SHP77 (cell line): ENCODE data around the gene PHACTR1.

Source experiments
- DNase-seq, 2 experiments: peaks; one replicate each; lab custom pipeline; 2025; lab: John Stamatoyannopoulos, UW

The PHACTR1 gene

GRCh38 chr6:13191461-13191860 is 474.9 kb downstream of the PHACTR1 start:
- DNase-seq: no peak

DNA sequence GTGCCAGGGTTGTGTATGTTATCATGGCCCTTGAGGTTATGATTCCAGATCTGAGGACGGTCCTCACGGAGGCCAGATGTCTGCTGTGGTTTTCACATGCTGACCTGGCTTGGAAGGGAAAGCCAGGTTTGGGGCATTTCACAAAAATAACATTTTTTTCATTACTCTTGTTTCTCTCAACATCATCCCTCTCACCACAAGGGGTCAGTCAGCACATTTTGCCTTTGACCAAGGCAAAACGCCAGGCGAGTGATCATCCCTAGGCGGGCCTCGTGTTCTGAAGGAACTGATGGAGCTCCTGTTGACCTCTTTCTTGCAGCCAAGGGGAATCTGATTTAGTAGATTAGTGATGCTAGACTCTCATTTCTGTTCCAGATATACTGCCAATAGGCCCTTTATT is 478.3 kb downstream of the PHACTR1 start:
- DNase-seq: peak in 1 of 2 experiments; percentile 17

GRCh38 chr6:13195803-13196202 is 479.2 kb downstream of the PHACTR1 start:
- DNase-seq: no peak

- no peak for DNase-seq
These were observed 481.6 kb downstream of the PHACTR1 start for GRCh38 chr6:13198168-13198567.

- no peak for DNase-seq
These were observed 484.8 kb downstream of the PHACTR1 start for GRCh38 chr6:13201336-13201735.

DNA sequence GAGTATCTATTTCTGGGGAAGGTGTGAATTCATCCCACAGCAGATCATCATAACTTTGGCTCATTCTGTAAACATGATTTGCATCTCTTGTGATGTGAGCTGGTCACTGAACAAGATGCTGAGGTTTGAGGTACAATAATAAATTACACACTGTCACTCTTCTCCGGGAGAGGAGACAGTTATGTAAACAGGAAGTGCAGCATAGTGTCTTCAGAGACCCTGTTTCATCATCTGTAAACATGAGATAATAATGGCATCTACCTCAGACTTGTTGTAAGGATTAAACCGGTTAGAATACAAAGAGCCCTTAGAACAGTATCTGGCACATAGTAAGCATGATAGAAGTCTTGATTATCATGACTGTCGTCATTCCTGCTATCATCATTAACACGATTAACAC is 486.6 kb downstream of the PHACTR1 start:
- no peak for DNase-seq

DNA sequence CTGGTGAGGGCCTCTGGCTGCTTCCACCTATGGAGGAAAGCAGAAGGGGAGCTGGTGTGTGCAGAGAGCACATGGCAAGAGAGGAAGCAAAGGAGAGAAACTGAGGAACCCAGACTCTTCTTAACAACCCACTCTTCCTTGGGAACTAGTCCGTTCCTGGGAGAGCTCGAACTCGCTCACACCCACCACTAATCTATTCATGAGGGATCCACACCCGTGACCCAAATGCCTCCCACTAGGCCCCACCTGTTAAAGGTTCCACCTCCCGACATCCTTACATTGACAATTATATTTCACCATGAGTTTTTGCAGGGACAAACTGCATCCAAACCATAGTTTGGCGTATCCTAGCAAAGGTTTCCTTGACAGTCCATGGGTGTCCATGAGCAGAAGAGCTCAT is 488.5 kb downstream of the PHACTR1 start:
- no peak for DNase-seq

GRCh38 chr6:13212096-13212495 is 495.5 kb downstream of the PHACTR1 start:
- no peak for DNase-seq

- no peak for DNase-seq
These were observed 496.0 kb downstream of the PHACTR1 start for GRCh38 chr6:13212538-13212937.

DNA sequence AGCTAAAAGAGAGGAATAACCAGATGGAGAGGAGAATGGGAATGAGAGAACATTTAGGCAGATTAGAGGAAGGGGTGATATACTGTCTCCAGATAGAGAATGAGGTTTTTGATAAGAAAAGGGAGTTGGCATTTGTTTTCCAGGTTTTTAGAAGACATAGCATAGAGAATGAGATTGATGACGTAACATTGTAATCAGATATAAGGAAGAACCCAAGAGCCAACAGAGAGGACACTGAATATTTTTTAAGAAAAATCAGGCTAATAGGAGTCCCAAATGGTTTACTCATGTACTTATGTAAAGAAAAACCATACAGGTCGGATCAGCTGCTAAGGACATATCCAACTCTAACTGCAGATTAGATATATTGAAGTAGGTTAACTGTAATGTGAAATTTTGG is 498.8 kb downstream of the PHACTR1 start:
- DNase-seq: no peak

DNA sequence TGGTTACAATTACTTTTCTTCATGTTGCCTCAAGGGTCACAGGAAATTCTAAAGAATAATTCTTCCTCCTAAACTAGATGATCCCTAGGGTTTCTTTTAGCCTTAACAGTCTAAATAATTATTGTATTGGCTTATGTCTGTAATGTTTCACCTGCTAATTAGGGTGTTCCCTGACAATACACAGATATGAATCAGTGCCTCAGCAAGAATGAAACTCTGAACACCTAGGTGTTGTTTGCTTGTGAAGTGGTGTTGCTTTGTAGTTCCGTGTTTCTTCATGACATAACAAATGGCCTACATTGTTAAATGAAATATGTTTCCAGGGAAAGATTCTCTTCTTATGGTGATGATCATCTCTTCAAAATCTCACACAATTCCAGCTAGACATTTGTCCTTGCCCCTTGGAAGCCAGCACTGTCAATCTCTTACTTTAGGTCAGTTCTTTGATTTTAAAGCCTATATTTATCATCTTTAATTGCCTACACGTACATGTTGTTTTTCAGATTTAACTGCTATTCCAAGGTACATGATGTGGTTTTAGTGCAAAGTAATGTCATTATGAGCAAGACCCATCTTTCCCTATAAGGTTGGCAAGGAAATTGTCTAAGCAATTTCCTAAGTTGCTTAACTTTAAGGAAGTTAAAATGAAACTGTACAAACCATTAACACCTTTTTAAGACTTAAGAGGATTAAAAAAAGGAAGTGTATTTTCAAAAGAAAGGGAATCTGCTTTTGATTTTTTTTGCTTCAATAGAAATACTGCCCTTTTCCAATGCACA is 499.9 kb downstream of the PHACTR1 start:
- no peak for DNase-seq

DNA sequence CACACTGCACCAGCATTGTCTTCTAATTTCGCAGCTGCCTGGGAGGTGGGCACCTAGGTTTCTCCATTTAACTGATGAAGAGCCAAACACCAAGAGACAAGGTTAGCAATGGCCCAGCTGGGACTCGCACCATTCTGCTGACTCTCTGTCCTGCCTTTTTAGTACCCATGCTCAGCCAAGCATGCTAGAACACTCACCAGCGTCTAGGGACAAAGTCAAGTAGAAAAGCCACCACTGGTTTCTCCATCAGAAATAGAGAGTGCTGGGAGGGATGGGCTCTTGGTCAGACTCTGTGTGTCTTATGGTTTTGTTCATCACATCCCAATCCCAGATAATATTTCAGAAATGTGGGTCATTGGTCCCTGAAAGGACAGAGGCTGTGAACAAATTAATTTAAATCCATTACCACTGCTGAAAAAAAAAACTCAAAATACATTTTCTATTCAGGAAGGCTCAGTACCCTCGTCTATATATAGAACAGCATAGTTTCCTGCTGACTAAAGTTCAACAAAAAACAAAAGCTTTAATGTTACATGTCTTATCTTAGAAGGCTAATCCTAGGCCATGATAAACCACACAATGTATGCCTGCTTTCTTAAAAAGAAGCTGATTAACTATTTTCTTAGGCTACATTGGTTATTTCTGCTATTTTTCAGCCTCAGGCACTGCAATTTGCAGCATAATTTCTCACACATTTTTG is 500.8 kb downstream of the PHACTR1 start:
- no peak for DNase-seq

- DNase-seq: no peak
These were observed 503.7 kb downstream of the PHACTR1 start for GRCh38 chr6:13220266-13220665.

GRCh38 chr6:13222048-13222447 is 505.5 kb downstream of the PHACTR1 start:
- DNase-seq: no peak

DNA sequence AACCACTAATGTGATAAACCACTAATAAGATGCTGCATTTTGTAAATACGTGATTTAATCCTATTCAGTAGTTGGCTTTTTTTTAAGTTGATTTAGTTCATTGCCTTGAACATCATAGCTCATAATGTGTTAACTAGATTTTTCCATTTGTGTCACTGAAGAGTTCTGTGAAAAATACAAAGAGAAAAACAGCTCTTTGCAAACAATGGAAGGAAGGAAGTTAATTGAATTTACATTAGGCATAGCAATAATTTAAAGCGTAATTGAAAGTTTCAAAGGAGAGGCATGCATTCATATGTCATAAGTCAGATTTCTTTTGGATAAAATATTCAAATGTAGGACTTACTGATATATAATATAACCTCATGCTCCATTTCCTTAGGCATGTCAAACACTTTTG is 509.5 kb downstream of the PHACTR1 start:
- no peak for DNase-seq

DNA sequence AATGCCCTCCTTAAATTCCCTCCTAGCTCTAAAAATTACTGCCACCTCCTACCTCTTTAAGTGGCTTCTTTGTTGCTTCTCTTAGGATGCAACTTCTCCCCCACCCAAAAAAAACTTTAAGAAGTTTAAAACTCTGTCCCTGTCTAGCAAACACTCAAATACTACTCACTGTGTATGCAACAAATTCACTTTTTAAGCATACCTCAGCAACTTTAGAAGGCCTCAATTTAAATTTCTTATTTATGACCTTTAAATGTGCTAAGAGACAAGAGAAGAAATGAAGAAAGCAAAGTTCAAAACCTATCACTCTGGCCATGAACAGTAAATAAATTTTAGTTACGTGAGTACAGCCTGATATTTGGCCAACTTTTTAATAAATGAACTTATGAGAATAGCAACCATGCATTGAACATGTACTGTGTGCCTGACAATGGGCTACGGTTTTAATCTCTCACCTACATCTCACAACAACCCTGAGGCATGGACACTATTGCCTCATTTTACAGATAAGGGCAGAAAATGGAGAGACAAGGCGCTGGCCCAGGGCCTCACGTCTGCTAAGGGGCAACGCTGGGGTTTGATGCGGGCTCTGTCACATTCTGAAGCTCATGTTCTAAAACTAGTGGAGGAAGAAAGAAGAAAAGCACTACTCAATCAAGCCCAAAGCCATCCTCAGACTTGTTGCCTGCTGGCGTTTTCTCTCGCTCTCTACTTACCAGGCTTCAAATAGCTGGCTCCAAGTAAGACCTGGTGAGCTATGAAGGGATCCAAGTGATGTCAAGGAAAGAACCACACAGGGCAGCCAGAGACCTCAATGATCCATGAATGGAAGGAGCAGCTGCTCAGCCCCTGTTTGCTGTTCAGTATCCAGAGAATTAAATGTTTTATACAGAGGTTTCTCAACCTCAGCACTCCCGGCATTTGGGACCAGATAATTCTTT is 512.0 kb downstream of the PHACTR1 start:
- DNase-seq: no peak

- DNase-seq: peak; percentile 6 to 8
These were observed 512.9 kb downstream of the PHACTR1 start for GRCh38 chr6:13229205-13230085.

DNA sequence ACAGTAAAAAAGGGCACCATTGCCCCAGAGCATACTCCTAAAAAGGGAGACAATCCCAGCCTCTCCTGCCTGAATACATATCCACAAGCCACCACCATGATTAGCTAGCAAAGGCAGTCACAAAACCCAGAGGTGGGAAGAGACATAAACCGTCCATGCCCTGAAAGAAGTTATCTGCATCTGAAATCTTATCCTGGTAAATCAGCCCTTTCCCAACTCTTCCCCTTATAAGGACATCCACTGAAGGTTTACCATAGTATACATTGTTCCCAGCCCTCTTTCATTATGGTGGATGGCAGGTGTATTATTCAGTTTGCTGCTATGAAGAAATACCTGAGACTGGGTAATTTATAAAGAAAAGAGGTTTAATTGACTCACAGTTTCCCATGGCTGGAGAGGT is 516.5 kb downstream of the PHACTR1 start:
- DNase-seq: no peak

DNA sequence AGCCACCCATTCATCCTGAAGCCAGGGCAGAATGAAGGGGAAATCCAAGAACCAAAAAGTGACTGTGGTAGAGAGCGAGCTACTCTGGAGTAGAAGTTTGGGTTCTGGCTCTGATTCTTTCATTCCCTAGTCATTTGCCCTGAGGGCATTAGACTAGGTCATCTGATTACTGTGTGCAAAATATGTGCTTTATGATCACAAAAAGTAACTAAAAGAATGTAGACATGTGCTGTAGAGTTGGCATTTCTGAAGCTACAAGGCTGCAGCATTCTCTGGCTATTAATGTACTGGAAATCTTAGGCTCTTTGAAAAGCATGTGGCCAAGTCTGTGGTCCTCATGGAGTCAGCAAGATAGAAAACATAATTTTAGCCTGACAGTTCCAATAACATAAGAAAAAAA is 517.6 kb downstream of the PHACTR1 start:
- DNase-seq: no peak

DNA sequence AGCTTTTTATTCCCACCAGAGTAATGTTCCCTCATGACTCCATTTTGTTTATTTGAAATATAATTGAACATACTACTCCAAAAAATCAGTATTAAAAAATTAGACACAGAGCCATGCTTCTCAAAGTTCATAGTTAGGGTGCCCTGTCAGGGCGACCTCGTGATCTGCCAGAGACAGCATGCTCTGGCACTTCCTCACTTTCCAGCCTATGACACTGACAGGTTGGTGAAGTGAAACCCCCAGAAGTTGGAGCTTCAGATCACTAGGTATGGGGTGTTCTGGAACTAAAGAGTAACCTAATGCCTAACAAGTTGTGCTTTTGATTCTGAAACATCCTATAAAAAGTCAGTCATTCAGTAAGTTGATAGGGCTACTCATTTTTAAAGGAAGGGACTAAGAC is 518.8 kb downstream of the PHACTR1 start:
- no peak for DNase-seq

GRCh38 chr6:13237318-13237717 is 520.8 kb downstream of the PHACTR1 start:
- no peak for DNase-seq

- DNase-seq: no peak
These were observed 521.5 kb downstream of the PHACTR1 start for GRCh38 chr6:13238017-13238416.
